Loucy (cell line): ENCODE measurements around the gene HBEGF.

Experiments used
- H2AFZ ChIP-seq: fragments of 200-600 bp; sonication (generic); 2 replicates; pipeline ENCODE4 v1.6.0; 2016; ENCODE audit warnings: antibody characterized with exemption, mild to moderate bottlenecking, low read length, moderate library complexity
- H3F3A ChIP-seq: fragments of 200-600 bp; 2 replicates; pipeline ENCODE4 v1.6.0; 2016; ENCODE audit warnings: antibody characterized with exemption, low read depth, mild to moderate bottlenecking
- H3K27me3 ChIP-seq: fragments of 200-600 bp; sonication (generic); 2 replicates; pipeline ENCODE4 v1.6.1; 2014; ENCODE audit warnings: low read length, mild to moderate bottlenecking; ENCODE audit not compliant: insufficient read depth, poor library complexity, severe bottlenecking
- H3K36me3 ChIP-seq: fragments of 200-600 bp; sonication (generic); 2 replicates; pipeline ENCODE4 v1.6.1; 2016; ENCODE audit warnings: low read length; ENCODE audit not compliant: insufficient read depth
- H3K4me1 ChIP-seq: fragments of 200-600 bp; sonication (generic); 2 replicates; pipeline ENCODE4 v1.5.1; 2014; ENCODE audit warnings: low read length, mild to moderate bottlenecking; ENCODE audit not compliant: insufficient read depth, poor library complexity, severe bottlenecking
- H3K4me2 ChIP-seq: fragments of 200-600 bp; sonication (generic); 2 replicates; pipeline ENCODE4 v1.6.0; 2014; ENCODE audit warnings: antibody characterized with exemption, low read length, low read depth, mild to moderate bottlenecking; ENCODE audit not compliant: poor library complexity, severe bottlenecking
- H3K4me3 ChIP-seq: fragments of 200-600 bp; sonication (generic); 2 replicates; pipeline ENCODE4 v1.5.1; 2014; ENCODE audit warnings: low read length, mild to moderate bottlenecking, mixed read lengths; ENCODE audit not compliant: poor library complexity, severe bottlenecking
- H3K79me2 ChIP-seq: fragments of 200-600 bp; sonication (generic); 2 replicates; pipeline ENCODE4 v1.6.1; 2014; ENCODE audit warnings: low read length; ENCODE audit not compliant: insufficient read depth
- H3K9ac ChIP-seq: fragments of 200-600 bp; sonication (generic); 2 replicates; pipeline ENCODE4 v1.6.0; 2014; ENCODE audit warnings: mild to moderate bottlenecking, low read depth, low read length, moderate library complexity; ENCODE audit not compliant: poor library complexity, severe bottlenecking
- H3K9me2 ChIP-seq: fragments of 200-600 bp; sonication (generic); replicated peaks from 2 replicates; pipeline ENCODE4 v1.6.1; 2016; ENCODE audit warnings: low read depth, low read length, mixed read lengths
- H3K9me3 ChIP-seq: fragments of 200-600 bp; sonication (generic); 2 replicates; pipeline ENCODE4 v1.6.1; 2014; ENCODE audit warnings: mild to moderate bottlenecking, antibody characterized with exemption, low read length, low read depth; ENCODE audit not compliant: insufficient read depth
- H4K20me1 ChIP-seq: fragments of 200-600 bp; sonication (generic); 2 replicates; pipeline ENCODE4 v1.6.0; 2014; ENCODE audit warnings: antibody characterized with exemption, low read length, mild to moderate bottlenecking; ENCODE audit not compliant: insufficient read depth, poor library complexity, severe bottlenecking
- EZH2phosphoT487 ChIP-seq: fragments of 200-600 bp; IDR thresholded peaks from 2 replicates; pipeline ENCODE4 v1.6.1; 2018; ENCODE audit warnings: antibody characterized with exemption, mild to moderate bottlenecking, moderate library complexity, borderline replicate concordance
- TF ChIP-seq, protein P1 (sequence below): fragments of 200-600 bp; sonication (generic); conservative IDR thresholded peaks from 2 replicates; pipeline ENCODE4 v1.5.1; 2014; ENCODE audit warnings: mild to moderate bottlenecking, antibody characterized with exemption, low read length

Gene HBEGF

DNA sequence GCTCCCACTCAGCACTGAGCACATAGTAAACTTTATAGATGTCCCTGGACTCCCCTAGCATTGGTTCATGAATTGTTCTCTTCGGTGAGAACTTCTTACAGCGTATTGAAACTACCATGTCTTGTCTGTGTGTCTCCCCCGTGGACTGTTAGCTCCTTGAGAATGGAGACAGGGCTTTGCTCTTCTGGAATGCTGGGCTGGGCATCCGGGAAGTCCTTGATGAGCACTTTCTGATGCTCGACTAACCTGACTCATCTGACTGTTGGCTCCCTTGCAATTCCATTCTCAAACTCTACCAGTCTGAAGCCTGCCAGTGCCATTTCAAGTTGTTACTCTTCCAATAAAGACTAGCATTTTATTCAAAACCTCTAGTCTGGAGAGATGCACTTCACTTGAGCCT is 28.5 kb downstream of the HBEGF start:
- H2AFZ ChIP-seq: no peak overlapping the region
- H3K4me3 ChIP-seq: no peak overlapping the region
- no peak overlapping the region for H3K9ac ChIP-seq

DNA sequence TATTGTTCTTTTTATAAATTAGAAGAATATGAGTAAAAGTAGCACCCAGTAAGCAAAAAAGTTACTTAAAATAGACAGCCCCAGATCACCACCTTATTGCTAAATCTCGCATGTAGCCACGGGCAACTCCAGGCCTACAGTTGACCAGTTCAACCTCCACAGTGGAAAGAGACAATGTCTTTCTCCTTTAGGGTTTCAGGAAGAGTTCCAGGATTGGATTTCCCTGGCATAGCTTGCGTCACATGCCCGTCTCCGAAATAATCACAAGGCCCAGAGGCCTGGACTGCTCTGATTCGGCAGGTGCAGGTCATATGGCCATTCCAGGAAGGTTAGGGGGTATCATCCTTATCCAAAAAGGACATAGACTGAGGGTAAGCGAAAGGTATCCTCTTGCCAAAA is 33.6 kb downstream of the HBEGF start:
- Histone ChIP-seq H3K9ac (no peak overlapping the region), H4K20me1 (no peaks in the 10 kb centered on the region), H3F3A (no peaks in the 10 kb centered on the region), H2AFZ (peak overlapping the region; percentile 84; the same call in 1 of the 2 replicates), H3K79me2 (no peaks in the 10 kb centered on the region), H3K9me2 (no peaks in the 10 kb centered on the region), H3K27me3 (no peaks in the 10 kb centered on the region), H3K36me3 (no peaks in the 10 kb centered on the region), H3K4me1 (peaks cover 13% of the 10 kb centered on the region), H3K9me3 (no peaks in the 10 kb centered on the region), H3K4me2 (no peak overlapping the region), H3K4me3 (no peak overlapping the region)
- TF ChIP-seq, protein P1, sequence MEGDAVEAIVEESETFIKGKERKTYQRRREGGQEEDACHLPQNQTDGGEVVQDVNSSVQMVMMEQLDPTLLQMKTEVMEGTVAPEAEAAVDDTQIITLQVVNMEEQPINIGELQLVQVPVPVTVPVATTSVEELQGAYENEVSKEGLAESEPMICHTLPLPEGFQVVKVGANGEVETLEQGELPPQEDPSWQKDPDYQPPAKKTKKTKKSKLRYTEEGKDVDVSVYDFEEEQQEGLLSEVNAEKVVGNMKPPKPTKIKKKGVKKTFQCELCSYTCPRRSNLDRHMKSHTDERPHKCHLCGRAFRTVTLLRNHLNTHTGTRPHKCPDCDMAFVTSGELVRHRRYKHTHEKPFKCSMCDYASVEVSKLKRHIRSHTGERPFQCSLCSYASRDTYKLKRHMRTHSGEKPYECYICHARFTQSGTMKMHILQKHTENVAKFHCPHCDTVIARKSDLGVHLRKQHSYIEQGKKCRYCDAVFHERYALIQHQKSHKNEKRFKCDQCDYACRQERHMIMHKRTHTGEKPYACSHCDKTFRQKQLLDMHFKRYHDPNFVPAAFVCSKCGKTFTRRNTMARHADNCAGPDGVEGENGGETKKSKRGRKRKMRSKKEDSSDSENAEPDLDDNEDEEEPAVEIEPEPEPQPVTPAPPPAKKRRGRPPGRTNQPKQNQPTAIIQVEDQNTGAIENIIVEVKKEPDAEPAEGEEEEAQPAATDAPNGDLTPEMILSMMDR: no peak
- TF ChIP-seq EZH2phosphoT487: no peak

More for the DNA sequence above, 28.5 kb downstream of the HBEGF start:
- Histone ChIP-seq H4K20me1 (no peaks in the 10 kb centered on the region), H3K36me3 (no peaks in the 10 kb centered on the region), H3K9me2 (no peaks in the 10 kb centered on the region), H3K4me1 (no peaks in the 10 kb centered on the region), H3F3A (no peaks in the 10 kb centered on the region), H3K27me3 (no peaks in the 10 kb centered on the region), H3K79me2 (no peaks in the 10 kb centered on the region), H3K4me2 (no peak overlapping the region), H3K9me3 (no peaks in the 10 kb centered on the region)
- no peak for TF ChIP-seq EZH2phosphoT487
- TF ChIP-seq, protein P1: no peak

DNA sequence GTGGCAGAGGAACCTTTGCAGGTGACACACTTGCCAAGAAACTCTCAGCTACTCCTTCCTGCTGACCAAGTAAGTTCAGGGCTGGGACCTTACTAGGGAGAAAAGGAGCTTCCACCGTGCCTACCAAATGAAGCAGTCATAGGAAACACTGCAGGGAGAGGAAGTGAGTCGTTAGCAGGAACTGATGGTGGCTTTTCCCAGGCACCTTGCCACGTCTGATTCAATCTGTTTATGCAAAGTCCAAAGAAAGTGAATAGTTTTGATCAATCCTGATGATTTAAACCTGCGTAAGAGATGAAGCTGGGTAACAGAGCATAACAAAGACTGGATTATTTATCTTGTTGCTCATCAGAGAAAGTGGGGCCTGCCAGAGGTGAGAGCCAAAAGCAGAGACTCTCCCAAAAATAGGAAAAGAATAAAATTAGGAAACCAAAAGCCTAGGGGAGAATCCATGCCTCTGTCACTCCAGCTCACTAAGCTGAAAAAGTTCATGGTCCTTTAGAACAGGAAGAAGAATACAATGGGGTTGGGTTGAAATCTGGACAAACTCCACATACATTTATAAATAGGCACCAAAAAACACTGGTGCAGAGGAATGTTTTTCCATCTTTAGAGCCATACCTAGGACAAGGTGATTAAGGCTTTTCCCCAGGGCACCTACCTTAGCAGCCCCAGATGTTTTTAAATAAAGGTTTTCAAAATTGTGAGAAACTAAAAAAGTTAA is 34.2 kb downstream of the HBEGF start:
- no peaks in the 10 kb centered on the region for H3K27me3 ChIP-seq
- H3F3A ChIP-seq: no peaks in the 10 kb centered on the region
- H2AFZ ChIP-seq: peak overlapping the region; percentile 84
- H3K36me3 ChIP-seq: no peaks in the 10 kb centered on the region
- H4K20me1 ChIP-seq: no peaks in the 10 kb centered on the region
- no peaks in the 10 kb centered on the region for H3K9me2 ChIP-seq
- peak overlapping the region; percentile 55 for H3K9ac ChIP-seq
- H3K4me1 ChIP-seq: peaks cover 13% of the 10 kb centered on the region
- peak overlapping the region; percentile 50 for H3K4me2 ChIP-seq
- no peaks in the 10 kb centered on the region for H3K79me2 ChIP-seq
- TF ChIP-seq EZH2phosphoT487: no peak
- TF ChIP-seq, protein P1: no peak
- H3K9me3 ChIP-seq: no peaks in the 10 kb centered on the region
- H3K4me3 ChIP-seq: peak overlapping the region; percentile 34
